Measurements from ENCODE around the gene CHIC2.
"Not testable (repeated sequence)": the region's sequence is repeated elsewhere in the genome, so short reads cannot be mapped to it uniquely, and the experiment has no call there.

CHIC2 gene

GRCh38 chr4:54061873-54062272, 2.5 kb downstream of the CHIC2 start:
- DNase-seq (ENCODE audit: low read depth in 2 of 2) = no peak

DNA sequence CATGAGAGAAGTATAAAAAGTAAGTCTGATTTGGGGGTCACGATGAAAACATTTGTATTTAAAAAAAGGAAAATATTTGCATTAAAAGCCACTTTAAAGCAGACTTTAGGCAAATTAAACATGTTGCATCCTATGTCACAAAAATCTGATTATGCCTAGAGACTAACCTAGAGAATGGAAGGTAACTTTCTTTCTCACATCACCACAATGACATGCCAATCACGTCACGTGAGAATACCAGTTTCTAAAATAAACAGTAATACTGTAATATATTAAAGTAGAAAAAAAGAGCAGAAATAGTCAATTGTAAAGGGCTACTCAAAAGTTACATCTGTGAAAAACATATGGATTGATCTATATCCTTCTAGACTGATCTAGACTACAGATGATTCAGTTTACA, 3.3 kb downstream of the CHIC2 start:
- no peak for DNase-seq (ENCODE audit: low read depth in 2 of 2)

GRCh38 chr4:54060116-54060515, 4.3 kb downstream of the CHIC2 start:
- DNase-seq (ENCODE audit: low read depth in 2 of 2) = no peak

- DNase-seq (ENCODE audit: low read depth in 2 of 2) = no peak
Observed at GRCh38 chr4:54058171-54058570, 6.2 kb downstream of the CHIC2 start.

DNA sequence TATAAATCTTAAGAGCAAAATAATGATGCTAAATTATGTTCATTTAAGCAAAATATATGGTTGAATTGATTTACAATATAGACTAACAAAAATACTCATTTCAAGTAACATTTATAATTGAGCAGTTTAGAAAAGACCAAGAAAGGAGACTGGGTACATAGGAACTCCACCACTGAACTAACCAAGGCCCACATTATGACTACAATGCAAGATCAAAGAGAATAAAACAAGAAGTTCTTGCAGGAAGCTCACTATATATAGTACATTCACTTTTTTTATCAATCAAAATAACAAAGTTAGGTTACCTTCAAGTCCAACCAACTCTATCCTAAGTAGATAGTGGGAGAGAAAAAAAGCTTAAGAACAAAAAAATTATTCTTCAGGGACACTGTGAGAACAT, 8.0 kb downstream of the CHIC2 start:
- no peak for DNase-seq (ENCODE audit: low read depth in 2 of 2)

DNA sequence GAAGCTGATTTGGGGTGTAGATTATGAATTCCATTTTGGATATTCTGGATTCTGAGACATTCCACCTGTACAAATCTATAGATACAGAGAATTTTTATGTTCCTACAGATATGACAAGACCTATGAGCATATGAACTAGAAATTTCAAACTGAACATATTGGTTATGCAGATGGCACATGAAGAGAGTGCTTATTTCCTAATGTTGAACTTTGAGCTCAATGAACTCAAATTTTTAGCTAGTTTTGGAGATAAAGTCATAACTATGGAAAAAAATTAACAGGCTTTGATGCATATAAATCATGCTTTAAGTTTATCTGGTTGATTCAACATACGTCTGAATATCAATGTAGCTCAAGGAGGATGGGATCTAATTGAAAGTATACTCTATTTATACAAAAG, 8.9 kb downstream of the CHIC2 start:
- DNase-seq (ENCODE audit: low read depth in 2 of 2) = no peak

DNA sequence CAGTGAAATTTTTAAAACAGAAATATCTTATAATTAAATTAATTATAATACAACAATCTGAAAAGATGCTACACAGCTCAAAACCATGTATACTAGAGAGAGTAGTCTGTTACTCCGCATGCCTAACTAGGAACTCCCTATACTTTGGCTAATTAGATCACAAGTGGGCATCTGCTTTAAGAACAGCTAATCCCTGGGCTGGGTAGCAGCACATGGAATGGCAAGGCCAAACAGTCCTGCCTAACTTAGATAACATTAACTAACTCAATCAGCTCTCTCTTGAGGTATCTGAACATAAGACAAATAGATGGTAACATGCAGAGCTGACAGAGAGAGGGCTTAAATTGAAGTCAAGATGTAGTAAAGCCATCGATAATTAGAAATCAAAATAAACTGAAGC, 9.9 kb downstream of the CHIC2 start:
- no peak for DNase-seq (ENCODE audit: low read depth in 2 of 2)

GRCh38 chr4:54053322-54053721, 11.1 kb downstream of the CHIC2 start:
- DNase-seq (ENCODE audit: low read depth in 2 of 2) = not testable (repeated sequence)

DNA sequence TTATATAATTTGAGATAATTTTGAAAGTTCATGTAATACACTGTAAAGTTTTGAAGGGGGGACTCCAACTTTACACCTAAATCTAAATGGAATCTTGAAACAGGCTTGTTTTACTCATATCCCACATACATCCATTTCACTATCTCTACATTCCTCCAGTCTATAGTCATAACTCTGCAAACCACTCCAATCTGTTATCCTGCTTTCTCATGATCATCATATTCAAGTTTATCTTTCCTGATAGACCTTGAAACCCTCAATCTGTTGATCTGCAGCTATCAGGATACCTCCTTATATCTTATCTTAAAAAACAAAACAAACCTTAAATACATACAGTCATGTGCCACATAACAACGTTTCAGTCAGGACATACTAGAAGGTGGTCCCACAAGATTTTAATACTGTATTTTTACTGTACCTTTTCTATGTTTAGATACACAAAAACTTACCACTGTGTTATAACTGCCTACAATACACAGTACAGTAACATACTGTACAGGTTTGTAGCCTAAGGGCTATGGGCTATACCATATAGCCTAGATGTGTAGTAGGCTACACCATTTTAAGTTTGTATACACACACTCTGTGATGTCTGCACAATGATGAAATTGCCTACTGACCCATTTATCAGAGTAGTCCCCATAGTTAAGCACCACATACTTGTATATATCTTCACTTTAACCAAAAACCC, 14.0 kb downstream of the CHIC2 start:
- DNase-seq (ENCODE audit: low read depth in 2 of 2) = no peak

DNA sequence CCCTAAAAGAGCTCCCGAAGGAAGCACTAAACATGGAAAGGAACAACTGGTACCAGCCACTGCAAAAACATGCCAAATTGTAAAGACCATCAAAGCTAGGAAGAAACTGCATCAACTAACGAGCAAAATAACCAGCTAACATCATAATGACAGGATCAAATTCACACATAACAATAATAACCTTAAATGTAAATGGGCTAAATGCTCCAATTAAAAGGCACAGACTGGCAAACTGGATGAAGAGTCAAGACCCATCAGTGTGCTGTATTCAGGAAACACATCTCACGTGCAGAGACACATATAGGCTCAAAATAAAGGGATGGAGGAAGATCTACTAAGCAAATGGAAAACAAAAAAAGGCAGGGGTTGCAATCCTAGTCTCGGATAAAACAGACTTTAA, 20.8 kb downstream of the CHIC2 start:
- not testable (repeated sequence) for DNase-seq (ENCODE audit: low read depth in 2 of 2)

GRCh38 chr4:54041933-54042332, 22.5 kb downstream of the CHIC2 start:
- no peak for DNase-seq (ENCODE audit: low read depth in 2 of 2)

GRCh38 chr4:54041100-54041499, 23.3 kb downstream of the CHIC2 start:
- no peak for DNase-seq (ENCODE audit: low read depth in 2 of 2)

GRCh38 chr4:54038056-54038455, 26.3 kb downstream of the CHIC2 start:
- no peak for DNase-seq (ENCODE audit: low read depth in 2 of 2)

GRCh38 chr4:54036184-54036583, 28.2 kb downstream of the CHIC2 start:
- DNase-seq (ENCODE audit: low read depth in 2 of 2) = no peak

DNA sequence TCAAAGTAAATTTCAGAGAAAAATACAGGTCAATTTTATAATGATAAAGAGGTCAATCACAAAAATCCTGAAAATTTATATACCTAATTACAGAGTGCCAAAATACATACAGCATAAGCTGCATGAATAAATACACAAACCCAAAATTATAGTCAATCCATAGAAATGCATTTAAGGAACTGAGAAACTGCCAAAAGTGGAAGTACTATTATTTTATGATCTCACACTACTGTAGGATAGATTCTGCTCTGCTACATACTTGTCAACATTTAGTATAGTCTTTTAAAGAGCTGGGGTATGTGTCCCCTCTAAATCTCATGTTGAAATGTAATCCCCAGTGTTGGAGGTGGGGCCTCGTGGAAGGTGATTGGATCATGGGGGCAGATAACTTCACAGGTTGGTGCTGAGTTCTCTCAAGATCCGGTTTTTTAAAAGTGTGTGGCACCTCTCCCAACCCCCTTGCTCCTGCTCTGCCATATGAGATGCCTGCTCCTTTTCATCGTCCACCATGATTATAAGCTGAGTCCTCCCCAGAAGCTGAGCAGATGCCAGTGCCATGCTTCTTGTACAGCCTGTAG, 31.8 kb downstream of the CHIC2 start:
- no peak for DNase-seq (ENCODE audit: low read depth in 2 of 2)

DNA sequence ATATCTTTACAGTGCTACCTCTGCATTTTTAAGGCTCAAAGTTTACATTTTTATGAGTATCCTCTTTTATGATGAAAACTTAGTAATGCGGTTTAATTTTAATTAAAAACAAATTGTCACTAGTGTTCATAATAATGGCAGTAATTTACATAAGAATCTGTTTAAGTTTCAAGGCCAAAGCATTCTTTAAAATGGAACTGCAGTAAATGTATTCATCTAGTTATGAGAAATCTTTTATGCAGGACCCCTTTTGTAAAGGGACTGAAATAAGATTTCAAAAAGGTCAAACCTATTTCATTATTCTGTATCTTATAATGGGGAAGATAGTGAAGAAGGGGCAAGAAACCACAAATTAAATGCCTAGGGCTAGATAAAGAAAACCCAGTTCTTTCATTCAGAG, 37.1 kb downstream of the CHIC2 start:
- DNase-seq (ENCODE audit: low read depth in 2 of 2) = no peak

- no peak for DNase-seq (ENCODE audit: low read depth in 2 of 2)
Observed at GRCh38 chr4:54025582-54025981, 38.8 kb downstream of the CHIC2 start.

DNA sequence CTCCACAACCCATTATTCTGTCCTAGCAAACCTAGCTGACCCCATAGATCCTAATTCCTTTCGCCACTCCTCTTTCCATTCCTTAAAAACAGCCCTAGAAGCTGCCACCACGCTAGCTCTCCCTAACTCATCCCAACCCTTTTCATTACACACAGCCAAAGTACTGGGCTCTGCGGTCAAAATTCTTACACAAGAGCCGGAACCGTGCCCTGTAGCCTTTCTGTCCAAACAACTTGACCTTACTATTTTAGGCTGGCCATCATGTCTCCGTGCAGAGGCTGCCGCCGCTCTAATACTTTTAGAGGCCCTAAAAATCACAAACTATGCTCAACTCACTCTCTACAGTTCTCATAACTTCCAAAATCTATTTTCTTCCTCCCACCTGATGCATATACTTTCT, 41.4 kb downstream of the CHIC2 start:
- not testable (repeated sequence) for DNase-seq (ENCODE audit: low read depth in 2 of 2)

DNA sequence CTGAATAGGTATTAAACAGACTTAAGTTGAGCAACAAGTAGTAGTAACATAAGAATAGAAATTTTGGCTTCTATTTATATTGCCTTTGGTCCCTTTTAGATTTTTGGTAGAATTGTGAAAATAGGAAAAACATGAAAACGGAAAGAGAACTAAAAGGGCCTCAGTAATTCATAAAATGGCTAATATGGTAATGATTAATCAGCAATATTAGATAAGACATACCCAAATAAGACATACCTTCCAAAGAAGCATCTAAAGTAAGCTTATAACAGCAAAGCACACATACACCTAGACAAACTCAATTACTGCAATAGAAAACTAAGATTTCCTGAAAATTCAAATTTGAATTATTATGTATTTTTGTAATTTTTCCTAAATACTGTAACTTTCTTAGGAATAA, 46.4 kb downstream of the CHIC2 start:
- DNase-seq (ENCODE audit: low read depth in 2 of 2) = no peak

DNA sequence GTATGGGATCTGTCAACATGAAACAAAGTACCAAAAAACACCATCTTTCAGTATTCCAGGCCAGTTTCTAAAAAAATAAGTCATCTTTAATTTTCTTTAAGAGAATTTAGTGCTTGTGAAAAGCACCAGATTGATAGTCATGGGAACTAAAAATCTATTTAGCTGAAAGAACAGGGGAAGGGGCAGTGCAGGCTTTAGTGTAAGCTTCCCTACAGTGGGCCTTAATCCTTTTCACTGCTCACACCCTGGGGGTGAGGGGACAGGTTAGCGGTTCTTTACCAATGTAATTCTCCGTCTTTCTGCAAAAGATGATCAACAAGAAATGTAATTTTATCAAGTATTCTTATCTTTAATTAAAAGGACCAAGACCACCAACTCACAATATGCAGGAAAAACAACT, 47.1 kb downstream of the CHIC2 start:
- no peak for DNase-seq (ENCODE audit: low read depth in 2 of 2)

- no peak for DNase-seq (ENCODE audit: low read depth in 2 of 2)
Observed at GRCh38 chr4:54016504-54016903, 47.9 kb downstream of the CHIC2 start.

DNA sequence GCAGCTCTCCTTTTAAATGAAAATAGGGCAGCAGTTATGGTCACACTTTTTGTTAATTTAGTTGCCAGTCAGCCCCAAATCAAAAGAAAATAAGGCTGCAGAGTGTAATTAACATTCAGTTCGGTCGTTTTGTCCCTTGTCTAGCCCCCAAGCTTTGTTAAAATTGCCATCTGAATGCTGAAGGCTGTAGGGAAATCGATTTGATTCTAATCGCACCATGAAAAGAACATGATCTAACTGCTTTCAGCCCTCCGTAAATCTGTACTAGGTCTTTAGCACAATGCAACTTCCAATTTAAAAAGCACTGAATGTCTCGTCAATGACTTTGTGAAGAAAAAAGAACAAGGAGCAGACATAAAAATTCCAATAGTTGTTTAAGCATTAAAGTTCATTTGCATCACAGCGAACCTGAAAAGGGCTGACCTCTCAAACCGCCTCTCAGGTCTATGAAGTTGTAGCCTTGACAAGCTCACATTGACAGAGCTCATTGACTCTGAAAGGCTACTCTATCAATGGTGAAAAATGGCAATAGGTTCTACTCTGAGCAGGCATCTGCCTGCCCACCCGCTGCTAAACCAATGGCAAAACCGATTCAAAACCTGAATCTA, 48.9 kb downstream of the CHIC2 start:
- no peak for DNase-seq (ENCODE audit: low read depth in 2 of 2)

DNA sequence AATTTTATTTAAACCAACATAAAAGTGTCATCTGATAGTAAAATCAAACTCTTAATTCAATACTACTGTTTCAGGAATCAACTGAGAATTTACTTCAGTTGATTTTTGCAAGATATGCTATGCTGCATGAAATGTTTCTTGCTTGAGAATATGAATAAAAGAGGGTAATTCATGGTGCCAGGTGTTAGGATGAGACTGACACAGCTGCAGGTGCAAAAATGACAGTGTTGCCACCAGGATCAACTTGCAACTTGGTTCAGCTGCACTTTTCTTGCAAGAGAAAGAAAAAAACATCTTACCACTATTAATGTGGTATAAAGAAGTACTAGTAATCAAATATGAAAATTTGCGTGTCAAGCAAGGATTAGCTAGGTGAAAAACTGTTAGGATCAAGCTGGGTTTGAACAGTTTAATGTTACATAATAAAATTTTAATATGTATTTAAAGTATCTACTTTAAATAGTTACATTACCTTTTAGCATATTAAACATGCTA, 49.7 kb downstream of the CHIC2 start:
- no peak for DNase-seq (ENCODE audit: low read depth in 2 of 2)
